GM12875 (cell line): ENCODE measurements around the gene KPNA3.
"Not testable (repeated sequence)": the region's sequence is repeated elsewhere in the genome, so short reads cannot be mapped to it uniquely, and the experiment has no call there.

Source experiments
- H3K4me3 ChIP-seq: one replicate; pipeline ENCODE4 v1.5.1; 2011; ENCODE audit warnings: low read depth, low read length, control low read depth
- CTCF ChIP-seq: IDR thresholded peaks from 2 replicates; pipeline ENCODE4 v1.5.1; 2011; ENCODE audit warnings: low read depth, mild to moderate bottlenecking, control low read depth, inconsistent platforms, low read length, moderate library complexity, borderline replicate concordance; ENCODE audit not compliant: insufficient read depth

Gene KPNA3

GRCh38 chr13:49807681-49808080 lies 15.2 kb upstream of the KPNA3 start:
- no peak overlapping the region for H3K4me3 ChIP-seq
- no peak for TF ChIP-seq CTCF

GRCh38 chr13:49806126-49806536 lies 13.6 kb upstream of the KPNA3 start:
- TF ChIP-seq CTCF = no peak
- no peak overlapping the region for H3K4me3 ChIP-seq

GRCh38 chr13:49803047-49803446 lies 10.6 kb upstream of the KPNA3 start:
- H3K4me3 ChIP-seq = not testable (repeated sequence)

DNA sequence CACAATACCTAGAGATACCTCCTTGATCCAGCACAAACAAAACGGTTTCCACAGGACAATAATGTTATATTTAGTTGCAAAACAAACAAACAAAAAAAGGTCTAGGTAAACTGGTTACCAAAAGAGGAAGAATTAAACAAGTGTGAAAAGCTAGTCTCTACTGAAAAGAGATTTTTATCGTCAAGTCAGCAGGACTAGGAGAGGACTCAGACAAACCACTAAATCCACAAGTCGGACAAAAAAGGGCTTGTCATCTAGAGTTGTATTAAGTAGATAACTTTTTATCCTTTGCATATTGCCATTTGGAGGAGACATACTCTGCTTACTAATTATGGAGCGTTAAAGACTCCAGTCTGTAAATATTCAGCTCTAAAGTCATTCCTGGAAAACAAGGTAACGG lies 9.9 kb upstream of the KPNA3 start:
- TF ChIP-seq CTCF = no peak
- no peak overlapping the region for H3K4me3 ChIP-seq

DNA sequence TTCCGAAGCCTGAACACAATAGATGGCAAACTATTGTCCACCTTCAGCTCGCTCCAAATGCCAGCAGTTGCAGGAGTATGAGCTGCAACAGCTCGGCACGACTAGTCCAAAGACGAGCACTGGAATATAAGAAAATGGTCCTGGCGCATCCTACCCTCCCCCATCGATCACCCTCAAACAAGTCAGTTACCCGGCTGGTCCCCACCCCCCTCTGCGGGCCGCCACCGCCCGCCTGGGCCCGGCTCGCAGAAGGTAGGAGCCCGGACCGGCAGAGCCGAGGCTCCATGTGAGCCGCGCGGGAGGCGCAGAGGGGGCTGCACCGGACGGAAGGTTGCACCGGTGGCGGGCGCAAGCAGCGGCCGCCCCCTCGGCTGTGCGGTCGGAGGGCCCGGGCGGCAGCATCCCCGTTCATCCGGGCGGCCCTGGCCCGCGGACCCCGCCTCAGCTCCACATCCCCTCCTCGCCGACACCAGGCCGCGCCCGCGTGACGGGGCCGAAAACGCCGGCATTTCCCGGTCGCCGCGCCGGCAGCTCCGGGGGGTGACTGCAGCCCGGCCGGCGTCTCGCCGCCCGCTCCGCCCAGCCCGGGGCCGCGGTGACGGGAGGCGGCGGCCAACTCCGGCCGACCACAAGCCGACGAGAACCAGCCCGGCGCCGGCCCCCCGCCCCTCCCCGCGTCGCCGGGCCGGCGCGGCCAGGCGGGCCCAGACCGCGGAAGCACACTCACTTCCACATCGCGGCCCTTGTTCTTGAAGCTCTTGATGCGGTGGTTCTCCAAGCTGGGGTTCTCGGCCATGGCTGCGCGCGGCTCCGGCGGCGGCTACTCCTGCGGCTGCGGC lies 552 bp downstream of the KPNA3 start:
- TF ChIP-seq CTCF = no peak
- peak overlapping the region; percentile 90 for H3K4me3 ChIP-seq

GRCh38 chr13:49791315-49791710 lies 1.2 kb downstream of the KPNA3 start:
- peak overlapping the region; percentile 90 for H3K4me3 ChIP-seq
- no peak for TF ChIP-seq CTCF

DNA sequence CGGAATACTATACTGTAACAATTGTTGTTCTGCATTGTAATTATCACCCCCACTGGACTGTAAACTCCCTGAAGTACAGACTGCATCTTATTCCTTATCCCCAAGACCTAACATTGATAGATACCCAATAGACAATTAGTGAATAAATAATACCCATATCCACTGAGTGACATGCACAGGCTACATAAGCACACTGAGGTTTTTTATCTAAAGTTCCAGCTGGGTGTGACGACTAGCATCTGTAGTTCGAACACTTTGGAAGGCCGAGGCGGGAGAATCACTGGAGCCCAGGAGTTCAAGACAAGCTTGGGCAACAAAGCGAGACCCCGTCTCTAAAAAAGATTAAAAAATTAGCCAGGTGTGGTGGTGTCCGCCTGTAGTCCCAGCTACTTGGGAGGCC lies 2.5 kb downstream of the KPNA3 start:
- H3K4me3 ChIP-seq = no peak overlapping the region
- TF ChIP-seq CTCF = no peak

DNA sequence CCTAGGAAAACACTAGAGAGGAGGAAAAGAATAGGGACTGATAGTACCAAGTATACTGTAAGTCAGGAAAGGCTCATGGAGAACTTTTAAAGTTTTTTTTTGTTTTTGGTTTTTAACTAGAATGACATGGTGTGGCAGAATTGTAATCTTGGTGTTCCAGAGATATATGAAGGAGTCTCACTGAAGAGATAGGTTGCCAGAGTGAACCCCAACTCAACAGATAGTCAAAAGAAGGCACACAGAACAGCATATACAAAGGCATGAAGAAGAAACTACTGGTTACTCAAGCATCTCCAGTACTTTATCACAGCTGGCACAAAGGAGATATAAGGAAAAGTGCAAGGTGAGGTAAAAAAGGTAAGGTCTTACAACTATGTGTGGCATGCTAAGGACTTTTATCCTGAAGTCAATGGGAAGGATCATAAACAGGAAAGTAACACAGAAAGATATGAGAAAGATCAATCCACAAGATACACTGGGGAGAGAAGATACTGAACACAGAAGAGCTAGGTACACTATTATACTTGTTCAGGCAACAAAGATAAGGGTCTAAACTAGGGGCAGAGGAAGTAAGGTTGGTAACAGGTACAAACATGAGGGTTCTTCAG lies 6.0 kb downstream of the KPNA3 start:
- TF ChIP-seq CTCF = no peak
- no peak overlapping the region for H3K4me3 ChIP-seq
